Loucy (cell line): ENCODE data around the gene GPC1.

Source experiments
- H2AFZ ChIP-seq: fragments of 200-600 bp; sonication (generic); 2 replicates; pipeline ENCODE4 v1.6.0; 2016; ENCODE audit warnings: antibody characterized with exemption, mild to moderate bottlenecking, low read length, moderate library complexity
- H3F3A ChIP-seq: fragments of 200-600 bp; 2 replicates; pipeline ENCODE4 v1.6.0; 2016; ENCODE audit warnings: antibody characterized with exemption, low read depth, mild to moderate bottlenecking
- H3K27me3 ChIP-seq: fragments of 200-600 bp; sonication (generic); 2 replicates; pipeline ENCODE4 v1.6.1; 2014; ENCODE audit warnings: low read length, mild to moderate bottlenecking; ENCODE audit not compliant: insufficient read depth, poor library complexity, severe bottlenecking
- H3K36me3 ChIP-seq: fragments of 200-600 bp; sonication (generic); 2 replicates; pipeline ENCODE4 v1.6.1; 2016; ENCODE audit warnings: low read length; ENCODE audit not compliant: insufficient read depth
- H3K4me1 ChIP-seq: fragments of 200-600 bp; sonication (generic); 2 replicates; pipeline ENCODE4 v1.5.1; 2014; ENCODE audit warnings: low read length, mild to moderate bottlenecking; ENCODE audit not compliant: insufficient read depth, poor library complexity, severe bottlenecking
- H3K4me2 ChIP-seq: fragments of 200-600 bp; sonication (generic); 2 replicates; pipeline ENCODE4 v1.6.0; 2014; ENCODE audit warnings: antibody characterized with exemption, low read length, low read depth, mild to moderate bottlenecking; ENCODE audit not compliant: poor library complexity, severe bottlenecking
- H3K4me3 ChIP-seq: fragments of 200-600 bp; sonication (generic); 2 replicates; pipeline ENCODE4 v1.5.1; 2014; ENCODE audit warnings: low read length, mild to moderate bottlenecking, mixed read lengths; ENCODE audit not compliant: poor library complexity, severe bottlenecking
- H3K79me2 ChIP-seq: fragments of 200-600 bp; sonication (generic); 2 replicates; pipeline ENCODE4 v1.6.1; 2014; ENCODE audit warnings: low read length; ENCODE audit not compliant: insufficient read depth
- H3K9ac ChIP-seq: fragments of 200-600 bp; sonication (generic); 2 replicates; pipeline ENCODE4 v1.6.0; 2014; ENCODE audit warnings: mild to moderate bottlenecking, low read depth, low read length, moderate library complexity; ENCODE audit not compliant: poor library complexity, severe bottlenecking
- H3K9me2 ChIP-seq: fragments of 200-600 bp; sonication (generic); replicated peaks from 2 replicates; pipeline ENCODE4 v1.6.1; 2016; ENCODE audit warnings: low read depth, low read length, mixed read lengths
- H3K9me3 ChIP-seq: fragments of 200-600 bp; sonication (generic); 2 replicates; pipeline ENCODE4 v1.6.1; 2014; ENCODE audit warnings: mild to moderate bottlenecking, antibody characterized with exemption, low read length, low read depth; ENCODE audit not compliant: insufficient read depth
- H4K20me1 ChIP-seq: fragments of 200-600 bp; sonication (generic); 2 replicates; pipeline ENCODE4 v1.6.0; 2014; ENCODE audit warnings: antibody characterized with exemption, low read length, mild to moderate bottlenecking; ENCODE audit not compliant: insufficient read depth, poor library complexity, severe bottlenecking
- CTCF ChIP-seq: fragments of 200-600 bp; sonication (generic); conservative IDR thresholded peaks from 2 replicates; pipeline ENCODE4 v1.5.1; 2014; ENCODE audit warnings: mild to moderate bottlenecking, antibody characterized with exemption, low read length
- EZH2phosphoT487 ChIP-seq: fragments of 200-600 bp; IDR thresholded peaks from 2 replicates; pipeline ENCODE4 v1.6.1; 2018; ENCODE audit warnings: antibody characterized with exemption, mild to moderate bottlenecking, moderate library complexity, borderline replicate concordance

The GPC1 gene

GRCh38 chr2:240451108-240451611, 15.7 kb downstream of the GPC1 start:
- Histone ChIP-seq H3K9ac (no peak overlapping the region), H4K20me1 (no peaks in the 10 kb centered on the region), H3K9me3 (no peaks in the 10 kb centered on the region), H3F3A (no peaks in the 10 kb centered on the region), H3K27me3 (no peaks in the 10 kb centered on the region), H2AFZ (no peak overlapping the region), H3K4me1 (no peaks in the 10 kb centered on the region), H3K4me2 (no peak overlapping the region), H3K79me2 (no peaks in the 10 kb centered on the region), H3K36me3 (no peaks in the 10 kb centered on the region), H3K4me3 (no peak overlapping the region), H3K9me2 (no peaks in the 10 kb centered on the region)
- no peak for TF ChIP-seq EZH2phosphoT487
- no peak for TF ChIP-seq CTCF

GRCh38 chr2:240451791-240452461, 16.5 kb downstream of the GPC1 start:
- no peaks in the 10 kb centered on the region for H3K36me3 ChIP-seq
- no peak overlapping the region for H2AFZ ChIP-seq
- no peak overlapping the region for H3K4me2 ChIP-seq
- no peaks in the 10 kb centered on the region for H3K79me2 ChIP-seq
- H3K27me3 ChIP-seq = no peaks in the 10 kb centered on the region
- H3K9ac ChIP-seq = no peak overlapping the region
- H3K4me3 ChIP-seq = no peak overlapping the region
- no peaks in the 10 kb centered on the region for H3F3A ChIP-seq
- TF ChIP-seq EZH2phosphoT487 (no peak), CTCF (no peak)
- no peaks in the 10 kb centered on the region for H3K4me1 ChIP-seq
- H3K9me2 ChIP-seq = no peaks in the 10 kb centered on the region
- H3K9me3 ChIP-seq = no peaks in the 10 kb centered on the region
- H4K20me1 ChIP-seq = no peaks in the 10 kb centered on the region

GRCh38 chr2:240452462-240453256, 17.2 kb downstream of the GPC1 start:
- TF ChIP-seq EZH2phosphoT487 (no peak), CTCF (no peak)
- no peaks in the 10 kb centered on the region for H3K9me3 ChIP-seq
- no peak overlapping the region for H3K4me3 ChIP-seq
- no peaks in the 10 kb centered on the region for H3K4me1 ChIP-seq
- H3K4me2 ChIP-seq = no peak overlapping the region
- no peaks in the 10 kb centered on the region for H3K79me2 ChIP-seq
- H3K27me3 ChIP-seq = no peaks in the 10 kb centered on the region
- H3F3A ChIP-seq = no peaks in the 10 kb centered on the region
- no peaks in the 10 kb centered on the region for H3K9me2 ChIP-seq
- H3K36me3 ChIP-seq = no peaks in the 10 kb centered on the region
- no peak overlapping the region for H2AFZ ChIP-seq
- no peak overlapping the region for H3K9ac ChIP-seq
- no peaks in the 10 kb centered on the region for H4K20me1 ChIP-seq
